Peyer's patch (tissue), 4 donors: Measurements from ENCODE around the gene NECTIN3.

ENCODE experiments used
- CTCF ChIP-seq, 6 experiments: fragments of 450-650 bp in 4 of 6; fragments of 200-600 bp in 2 of 6; sonication (generic) in 1 of 6; IDR thresholded peaks; one replicate each; pipeline ENCODE4 v1.5.1; 2017 to 2019; ENCODE audit warnings: antibody characterized with exemption in 6 of 6, mild to moderate bottlenecking in 3 of 6, moderate library complexity in 1 of 6
- POLR2A ChIP-seq, 2 donors: fragments of 450-650 bp; IDR thresholded peaks; one replicate each; pipeline ENCODE4 v1.5.1; 2017; ENCODE audit warnings: antibody characterized with exemption in 2 of 2, mild to moderate bottlenecking in 2 of 2, moderate library complexity in 2 of 2

GRCh38 chr3:111076732-111077131, 5.1 kb downstream of the NECTIN3 start:
- TF ChIP-seq POLR2A (IDR thresholded peaks at IDR 0.05) (no peak), CTCF (IDR thresholded peaks at IDR 0.05) (no peak)
